ENCODE data around the gene TECR.
"Not testable (repeated sequence)": the region's sequence is repeated elsewhere in the genome, so short reads cannot be mapped to it uniquely, and the experiment has no call there.

TECR gene

GRCh38 chr19:14529254-14530004 is at the start of gene TECR:
Gene TECR (plus strand): TSS chr19:14529594. CDS start chr19:14529697, 103 bp downstream.
- DNase-seq = peak; percentile 100

- DNase-seq = peak; percentile 87
Measured at GRCh38 chr19:14479975-14480699, 49.3 kb upstream of the TECR start.

GRCh38 chr19:14480700-14481079 is 48.7 kb upstream of the TECR start:
- DNase-seq = no peak

GRCh38 chr19:14482172-14482941 is 47.0 kb upstream of the TECR start:
- DNase-seq = no peak

- no peak for DNase-seq
Measured at GRCh38 chr19:14487370-14488125, 41.8 kb upstream of the TECR start.

GRCh38 chr19:14492756-14493337 is 36.5 kb upstream of the TECR start:
- no peak for DNase-seq

GRCh38 chr19:14494411-14494810 is 35.0 kb upstream of the TECR start:
- DNase-seq = no peak

GRCh38 chr19:14494910-14495671 is 34.3 kb upstream of the TECR start:
- no peak for DNase-seq

GRCh38 chr19:14495672-14496028 is 33.7 kb upstream of the TECR start:
- no peak for DNase-seq

- DNase-seq = peak; percentile 87
Measured at GRCh38 chr19:14496029-14496833, 33.2 kb upstream of the TECR start, which contains the start of gene GIPC1. Gene GIPC1 (minus strand): TSS chr19:14496127. CDS start chr19:14482976, 13,151 bp downstream.

- no peak for DNase-seq
Measured at GRCh38 chr19:14496834-14497227, 32.6 kb upstream of the TECR start.

GRCh38 chr19:14497228-14497921 is 32.0 kb upstream of the TECR start:
- DNase-seq = no peak

GRCh38 chr19:14502334-14503092 is 26.9 kb upstream of the TECR start:
- DNase-seq = no peak

- no peak for DNase-seq
Measured at GRCh38 chr19:14503285-14503684, 26.1 kb upstream of the TECR start.

- DNase-seq = not testable (repeated sequence)
Measured at GRCh38 chr19:14504575-14504974, 24.8 kb upstream of the TECR start.

GRCh38 chr19:14505488-14506239 is 23.7 kb upstream of the TECR start:
- peak; percentile 89 for DNase-seq

GRCh38 chr19:14507704-14508542 is 21.5 kb upstream of the TECR start:
- no peak for DNase-seq
